ENCODE data around the gene PARD3B.

- TF ChIP-seq CTCF (IDR thresholded peaks at IDR 0.05; ENCODE audit: insufficient read depth, low read length, poor library complexity, severe bottlenecking) (no peak), EZH2phosphoT487 (conservative IDR thresholded peaks at IDR 0.05; ENCODE audit: low read length) (no peak)
Observed at GRCh38 chr2:204732019-204732418, 186.7 kb downstream of the PARD3B start.

Data from SU-DHL-6 (cell line).